GM18505 (cell line): ENCODE measurements around the gene TOR4A.

Experiments used
- ATAC-seq: cut with Tn5 transposase; IDR thresholded peaks from one replicate; pipeline ENCODE4 v1.9.1; 2021; ENCODE audit not compliant: unreplicated experiment
- POLR2A ChIP-seq: IDR thresholded peaks from 4 replicates; pipeline ENCODE4 v1.6.1; 2011; ENCODE audit warnings: borderline replicate concordance; ENCODE audit not compliant: insufficient read depth, insufficient read length; ENCODE audit errors: extremely low read depth

Gene TOR4A

DNA sequence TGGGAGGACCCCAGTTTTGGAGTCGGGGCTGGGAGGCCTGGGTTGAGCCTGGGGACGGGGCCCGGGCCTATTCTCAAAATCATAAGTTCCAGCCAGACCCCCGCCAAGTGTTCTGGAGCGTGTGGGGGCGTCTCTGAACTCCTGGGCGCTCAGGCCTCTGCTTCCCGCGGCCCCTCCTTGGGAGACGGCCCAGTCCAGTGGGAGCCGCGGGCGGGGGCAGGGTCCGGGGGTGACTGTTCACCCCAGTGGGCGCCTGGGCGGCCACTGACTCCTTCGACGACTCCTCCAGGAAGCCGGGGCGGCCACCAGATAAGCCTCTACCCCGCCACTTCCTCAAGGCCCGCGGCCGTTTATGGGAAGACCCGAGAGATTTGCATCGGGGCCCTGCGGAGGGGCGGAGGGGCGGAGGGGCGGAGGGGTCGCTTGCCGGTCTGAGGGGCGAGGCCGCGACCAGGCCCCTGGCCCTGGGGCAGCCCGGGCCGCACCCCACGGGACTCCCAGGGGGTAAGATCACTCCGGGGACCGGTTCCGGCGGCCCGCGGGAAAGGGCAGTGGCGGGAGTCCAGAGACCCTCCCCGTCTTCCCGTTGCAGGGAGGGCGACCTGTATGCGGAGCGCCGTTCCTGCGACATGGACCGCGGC, 655 bp downstream of the TOR4A start:
- no peak for TF ChIP-seq POLR2A
- no peak for ATAC-seq

DNA sequence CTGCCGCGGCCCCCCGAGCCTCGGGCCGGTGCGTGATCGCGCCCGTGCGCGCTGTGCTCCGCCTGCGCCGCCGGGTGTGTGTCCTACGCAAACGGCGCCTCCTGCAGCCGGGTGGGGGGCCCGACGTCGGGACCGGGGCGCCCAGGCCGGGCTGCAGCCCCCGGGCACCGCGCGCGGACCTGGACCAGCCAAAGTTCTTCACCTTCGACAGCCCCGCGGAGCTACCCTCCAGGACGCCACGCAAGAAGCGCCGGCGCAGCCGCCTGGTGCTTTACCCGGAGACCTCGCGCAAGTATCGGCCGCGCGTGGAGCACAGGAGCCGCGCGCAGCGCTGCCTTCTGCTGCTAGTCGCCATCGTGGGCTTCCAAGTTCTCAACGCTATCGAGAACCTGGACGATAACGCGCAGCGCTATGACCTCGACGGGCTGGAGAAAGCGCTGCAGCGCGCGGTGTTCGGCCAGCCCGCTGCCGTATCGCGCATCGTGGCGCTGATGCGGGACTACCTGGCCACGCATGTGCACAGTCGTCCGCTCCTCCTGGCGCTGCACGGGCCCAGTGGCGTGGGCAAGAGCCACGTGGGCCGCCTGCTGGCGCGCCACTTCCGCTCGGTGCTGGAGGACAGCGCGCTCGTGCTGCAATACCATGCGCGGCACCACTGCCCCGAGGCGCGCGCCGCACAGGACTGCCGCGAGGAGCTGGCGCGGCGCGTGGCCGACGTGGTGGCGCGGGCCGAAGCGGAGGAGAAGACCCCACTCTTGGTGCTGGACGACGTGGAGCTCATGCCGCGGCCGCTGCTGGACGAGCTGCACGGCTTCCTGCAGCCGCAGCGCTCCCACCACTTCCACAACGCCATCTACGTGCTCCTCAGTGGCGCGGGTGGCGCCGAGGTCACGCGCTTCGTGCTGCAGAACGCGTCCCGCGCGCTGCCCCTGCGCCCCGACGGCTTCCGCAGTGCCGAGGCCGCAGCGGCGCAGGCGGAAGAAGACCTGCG, 1.5 kb downstream of the TOR4A start:
- ATAC-seq = no peak
- no peak for TF ChIP-seq POLR2A

DNA sequence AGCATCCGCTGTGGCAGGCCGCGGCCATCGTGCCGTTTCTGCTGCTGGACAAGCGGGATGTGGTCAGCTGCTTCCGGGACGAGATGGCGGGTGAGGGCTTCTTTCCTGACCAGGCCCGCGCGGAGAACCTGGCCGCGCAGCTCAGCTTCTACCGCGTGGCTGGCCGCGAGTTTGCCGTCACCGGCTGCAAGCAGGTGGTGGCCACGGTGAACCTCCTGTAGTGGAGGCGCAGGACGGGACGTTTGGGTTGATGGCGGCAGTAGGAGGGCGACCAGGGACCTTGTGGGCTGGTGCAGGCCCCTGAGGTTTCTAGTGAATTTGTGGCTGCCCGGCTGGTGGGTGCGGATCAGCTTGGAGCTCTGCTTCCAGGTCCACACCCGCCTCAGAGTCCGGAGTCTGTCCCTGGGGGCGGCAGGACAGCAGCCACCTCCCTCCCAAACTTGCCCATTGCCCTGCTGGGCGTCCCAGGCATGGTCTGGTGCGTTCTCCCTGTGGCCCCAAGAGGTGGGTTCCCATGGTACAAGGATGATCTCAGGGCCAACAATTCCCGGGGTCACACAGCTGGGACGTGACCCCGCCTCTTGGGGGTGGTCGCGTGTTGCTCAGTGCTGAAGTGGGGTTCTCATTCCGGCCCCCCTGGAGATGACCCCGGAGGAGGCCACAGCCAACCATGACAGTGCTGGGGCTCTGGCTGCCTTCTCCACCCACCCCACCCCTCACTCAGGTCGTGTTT, 2.4 kb downstream of the TOR4A start:
- ATAC-seq = no peak
- no peak for TF ChIP-seq POLR2A

DNA sequence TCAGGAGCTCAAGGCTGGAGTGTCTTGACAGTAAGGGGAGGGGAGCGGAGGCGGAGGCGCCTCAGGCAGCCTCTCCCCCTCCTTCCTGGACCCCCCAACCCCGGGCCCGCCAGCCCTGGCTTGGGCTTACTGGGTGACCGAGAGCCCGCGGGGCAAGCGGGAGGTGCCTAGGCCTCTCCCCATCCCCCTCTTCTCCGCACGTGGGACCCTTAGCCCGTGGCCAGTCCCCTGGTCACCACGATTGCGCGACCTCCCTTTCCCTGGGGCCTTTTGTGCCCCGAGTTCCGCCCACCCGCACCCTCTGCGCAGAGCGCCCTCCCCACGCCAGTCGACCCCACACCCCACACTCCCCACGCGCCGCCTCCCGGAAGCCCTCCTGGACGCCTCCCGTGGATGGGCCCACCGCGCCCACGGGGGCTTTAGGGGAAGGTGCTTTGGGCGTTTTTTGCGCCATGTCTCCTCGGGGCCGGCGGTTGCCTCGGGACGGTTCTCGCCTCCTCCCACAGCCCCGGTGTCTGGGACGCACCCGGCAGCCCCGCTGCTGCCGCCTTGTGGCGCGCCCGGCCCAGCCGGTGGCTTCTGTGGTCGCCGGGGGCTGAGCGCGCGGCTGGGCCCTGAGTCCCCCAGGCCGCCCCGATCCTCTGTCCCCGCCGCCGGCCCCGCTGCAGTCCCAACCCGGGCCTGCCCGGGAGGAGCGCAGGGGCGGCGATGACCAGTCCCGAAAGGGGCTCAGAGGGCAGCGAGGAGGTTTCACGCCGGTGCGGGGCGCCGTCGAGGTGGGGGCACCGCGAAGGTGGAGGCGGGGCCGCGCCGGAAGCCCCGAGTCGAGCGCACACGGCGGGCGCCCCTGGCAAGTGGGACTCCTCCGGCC, 3.2 kb downstream of the TOR4A start:
- TF ChIP-seq POLR2A = no peak
- ATAC-seq = no peak

DNA sequence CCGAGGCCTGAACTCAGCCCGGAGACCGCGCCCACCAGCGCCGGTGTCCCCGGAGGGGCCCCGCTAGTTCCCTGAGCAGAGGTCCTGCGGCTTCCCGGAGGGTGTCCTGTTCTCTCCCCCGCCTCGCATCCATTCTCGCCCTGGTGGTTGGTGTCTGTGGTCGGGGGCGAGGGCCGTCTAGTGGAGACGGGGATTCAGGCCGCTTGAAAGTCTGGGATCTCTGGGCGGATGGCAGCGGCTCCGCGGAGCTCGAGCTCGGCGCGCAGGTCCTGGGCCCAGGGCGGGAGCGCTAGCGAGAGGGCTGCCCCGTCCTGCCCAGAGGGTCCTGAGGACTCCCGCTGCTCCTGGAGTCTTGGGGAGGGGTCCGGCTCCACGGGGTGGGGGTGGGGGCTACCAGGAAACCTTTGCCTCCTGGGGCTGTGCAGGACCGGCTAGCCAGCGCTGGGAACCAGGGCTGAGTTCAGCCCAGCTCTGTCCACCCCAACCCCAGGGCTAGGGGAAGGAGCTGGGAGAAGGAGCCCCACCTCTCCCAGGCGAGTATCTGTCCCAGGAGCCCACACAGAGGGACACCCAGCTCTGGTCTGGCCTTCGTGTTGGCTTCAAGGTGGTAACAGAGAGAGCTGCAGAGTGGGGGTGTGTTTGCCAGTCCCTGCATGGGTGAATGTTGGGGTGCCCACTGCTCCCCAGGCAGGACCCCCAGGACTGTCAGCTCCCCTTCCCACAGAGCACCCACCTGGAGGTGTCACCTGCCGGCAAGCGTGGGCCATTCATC, 4.0 kb downstream of the TOR4A start:
- TF ChIP-seq POLR2A = no peak
- no peak for ATAC-seq

DNA sequence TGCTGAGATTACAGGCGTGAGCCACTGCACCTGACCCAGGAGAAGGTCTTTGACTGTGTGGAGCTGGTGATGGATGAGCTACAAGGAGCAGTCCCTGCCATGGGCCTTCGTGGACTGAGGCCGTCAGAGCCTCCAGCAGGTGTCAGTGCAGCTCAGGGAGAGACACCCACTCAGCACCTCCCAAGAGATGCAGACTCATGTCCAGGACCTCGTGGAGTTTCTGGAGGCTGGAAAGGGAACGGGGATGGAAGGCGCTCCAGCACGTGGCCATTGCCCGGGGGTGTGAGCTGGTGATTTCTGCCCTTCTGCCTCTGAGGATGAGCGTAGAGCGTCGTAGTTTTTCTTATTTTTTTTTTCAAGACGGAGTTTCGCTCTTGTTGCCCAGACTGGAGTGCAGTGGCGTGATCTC, 9.5 kb downstream of the TOR4A start:
- TF ChIP-seq POLR2A = no peak
- ATAC-seq = no peak

DNA sequence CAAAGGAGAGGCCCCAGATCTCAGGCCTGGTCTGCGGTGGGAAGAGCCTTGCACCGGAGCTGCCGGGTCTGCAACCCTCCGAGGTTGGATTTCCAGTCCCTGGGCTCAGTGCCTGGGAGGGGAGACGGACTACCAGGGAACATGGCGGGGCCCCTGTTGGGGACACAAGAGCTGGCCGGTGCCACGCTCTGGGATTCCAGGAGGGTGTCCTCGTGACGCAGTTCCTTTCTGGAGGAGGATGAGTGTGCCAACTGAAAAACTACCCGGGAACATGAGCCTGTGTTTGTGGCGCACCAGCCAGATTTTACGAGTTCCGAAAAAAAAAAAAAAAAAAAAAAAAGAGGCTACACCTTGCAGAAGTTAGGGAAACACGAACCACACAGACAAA, 15.6 kb downstream of the TOR4A start:
- no peak for TF ChIP-seq POLR2A
- no peak for ATAC-seq

DNA sequence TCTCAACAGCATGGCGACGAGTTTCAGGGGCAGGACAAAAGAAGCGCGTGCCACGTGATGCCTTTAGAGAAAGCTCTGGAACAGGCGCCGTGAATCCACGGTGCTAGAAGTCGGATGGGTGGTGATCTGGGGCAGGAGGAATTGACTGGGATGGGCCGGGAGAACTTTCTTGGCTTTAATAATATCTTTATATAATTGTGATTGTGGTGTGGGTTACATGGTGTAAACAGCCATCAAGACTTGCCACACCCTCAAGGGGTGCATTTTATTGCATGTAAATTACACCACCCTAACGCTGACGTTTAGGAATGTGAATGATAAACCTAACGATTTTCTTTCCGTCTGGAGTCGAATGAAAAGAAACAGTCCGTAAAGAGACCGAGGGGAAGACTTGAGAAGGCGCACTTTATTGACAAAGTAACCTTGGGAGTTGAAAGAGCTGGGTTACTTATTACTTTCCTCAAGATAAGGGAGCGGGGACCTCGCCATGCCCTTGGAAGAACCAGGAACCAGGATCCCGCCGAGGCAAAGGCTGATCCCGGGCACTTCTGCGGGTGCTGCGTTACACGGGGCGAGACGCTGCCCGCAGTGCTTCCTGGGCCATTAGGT, 16.1 kb downstream of the TOR4A start:
- no peak for ATAC-seq
- no peak for TF ChIP-seq POLR2A

DNA sequence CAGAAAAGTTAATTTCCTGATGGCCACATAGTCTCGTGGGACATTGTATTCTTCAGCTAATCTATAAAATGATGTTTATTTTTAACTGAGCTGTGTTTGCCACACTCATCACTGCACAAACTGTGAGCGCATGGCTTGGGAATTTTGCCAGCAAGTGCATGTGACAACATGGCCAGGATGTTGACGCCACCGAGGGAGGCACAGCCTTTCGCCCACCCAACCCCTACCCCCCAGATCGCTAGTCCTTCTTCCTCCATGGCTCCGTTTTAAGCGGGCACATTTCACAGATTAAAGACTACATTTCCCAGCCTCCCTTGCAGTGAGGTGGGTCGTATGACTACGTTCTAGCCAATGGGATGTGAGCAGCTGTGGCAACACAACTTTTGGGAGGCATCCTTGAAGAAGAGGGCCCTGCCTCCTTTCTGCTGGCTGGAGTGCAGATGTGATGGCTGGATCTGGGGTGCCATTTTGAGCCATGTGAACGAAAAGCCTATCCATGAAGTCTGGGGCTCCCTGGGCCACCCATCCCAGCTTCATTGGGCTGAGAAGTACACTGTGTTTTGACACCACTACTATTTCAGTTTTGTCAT, 16.7 kb downstream of the TOR4A start:
- no peak for TF ChIP-seq POLR2A
- ATAC-seq = no peak

DNA sequence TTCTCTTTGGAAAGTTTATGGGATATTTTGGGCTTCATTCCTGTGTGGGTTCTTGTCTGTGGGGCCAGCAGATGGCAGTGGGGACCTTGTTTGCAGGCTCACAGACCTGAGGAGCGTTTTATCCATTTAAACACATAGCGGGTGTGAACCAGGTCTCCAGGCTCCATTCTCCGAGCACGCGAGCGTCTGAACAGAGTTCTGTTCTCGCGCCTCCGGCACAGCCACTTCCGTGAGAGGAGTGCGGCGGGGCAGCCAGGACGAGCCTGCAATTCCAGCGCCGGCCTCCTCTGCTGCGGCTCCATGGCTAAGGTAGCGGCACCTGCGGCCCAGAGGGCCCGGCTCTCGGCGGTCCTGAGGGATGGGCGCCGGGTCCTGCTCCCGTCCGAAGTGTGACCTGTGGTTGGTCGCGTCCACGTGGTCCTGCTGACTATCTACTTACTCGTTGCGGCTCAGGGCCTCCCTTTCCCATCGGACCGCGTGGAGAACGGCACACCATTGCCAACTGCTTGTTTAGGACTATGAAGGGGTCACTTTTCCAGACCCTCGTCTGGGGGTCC, 17.2 kb downstream of the TOR4A start:
- no peak for ATAC-seq
- no peak for TF ChIP-seq POLR2A

DNA sequence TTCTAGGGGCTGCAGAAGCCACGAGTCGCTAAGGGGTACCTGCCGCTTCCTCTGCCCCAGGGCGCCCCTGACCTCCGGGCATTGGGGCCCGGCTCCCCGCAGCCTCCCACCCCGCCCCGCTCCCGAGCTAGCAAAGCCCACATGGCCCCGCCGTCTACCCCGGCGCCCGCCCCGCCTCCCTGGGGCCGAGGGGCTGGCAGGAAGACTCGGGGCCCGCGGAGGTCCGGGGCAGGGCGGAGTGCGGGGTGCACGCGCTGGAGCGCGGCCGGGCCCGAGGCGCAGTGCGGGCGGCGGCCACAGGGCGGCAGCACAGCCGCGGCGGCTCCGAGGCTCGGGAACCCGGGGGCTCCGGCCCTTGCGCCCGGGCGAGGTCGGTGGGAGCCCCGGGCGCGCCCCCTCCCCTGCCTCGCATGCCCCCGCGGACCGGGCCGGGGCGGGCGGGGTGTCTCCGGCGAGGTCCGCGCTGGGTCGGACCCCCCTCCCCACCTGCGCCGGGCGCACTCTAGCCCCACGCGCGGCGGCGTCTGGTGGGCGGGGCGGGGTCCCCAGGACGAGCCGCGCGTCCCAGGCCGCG, 17.8 kb downstream of the TOR4A start:
- no peak for TF ChIP-seq POLR2A

More for the DNA sequence above, 17.8 kb downstream of the TOR4A start:
- ATAC-seq = no peak
